ENCODE data around the gene PAX7. TPM values are rescaled to one million over a fixed set of nuclear protein-coding genes. Genes with fewer than 3 reads are reported as not detected.

The PAX7 gene
- total and polyA plus RNA-seq, 2 experiments from 2014 or later: 0.03 TPM; not detected in 1

DNA sequence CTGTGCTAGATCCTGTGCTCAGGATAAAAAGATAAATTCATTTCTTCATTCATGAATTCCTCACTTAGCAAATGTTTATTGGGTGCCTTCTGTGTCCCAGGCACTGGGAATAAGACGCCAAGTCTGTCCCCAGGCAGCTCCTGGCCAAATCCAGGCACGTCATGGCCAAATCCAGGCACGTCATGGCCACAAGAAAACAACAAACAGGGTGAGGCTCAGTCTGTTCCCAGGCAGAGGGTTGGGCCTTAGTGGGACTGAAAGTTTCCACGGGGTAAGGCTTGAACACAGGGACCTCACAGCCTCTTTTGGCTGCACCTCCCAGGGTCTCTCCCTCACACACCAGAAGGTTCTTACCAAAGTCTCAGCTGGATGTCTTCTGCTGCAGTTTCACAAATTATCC lies 95.7 kb downstream of the PAX7 start:
- peaks cover 19% of the 10 kb centered on the region for H3K4me1 ChIP-seq (ENCODE audit: insufficient read depth)
- Mint-ChIP-seq H3K4me3 (no peak overlapping the region), H3K9me3 (no peaks in the 10 kb centered on the region), H3K27ac (no peak overlapping the region), H3K36me3 (ENCODE audit: low read depth) (no peaks in the 10 kb centered on the region; the same call in 2 of the 3 replicates), H3K27me3 (ENCODE audit: insufficient read depth, low read depth, poor library complexity) (peaks cover 24% of the 10 kb centered on the region), H3K4me1 (peaks cover 28% of the 10 kb centered on the region)
- TF ChIP-seq NANOG (IDR thresholded peaks at IDR 0.05; ENCODE audit: borderline replicate concordance) (no peak), POLR2AphosphoS5 (IDR thresholded peaks at IDR 0.05; ENCODE audit: low read depth) (no peak), EZH2phosphoT487 (IDR thresholded peaks at IDR 0.05; ENCODE audit: unreplicated experiment) (no peak), STAT1 (IDR thresholded peaks at IDR 0.05; ENCODE audit: unreplicated experiment) (no peak), ZNF331 (CRISPR knock-in tag; IDR thresholded peaks at IDR 0.05; ENCODE audit: low read depth) (no peak)
- H3K27ac ChIP-seq (ENCODE audit: low read depth): no peak overlapping the region
- no peak overlapping the region for H3K4me3 ChIP-seq
- H3K4me2 ChIP-seq: no peak overlapping the region
- H3K9me2 ChIP-seq (ENCODE audit: insufficient read depth): no peaks in the 10 kb centered on the region; the same call in 1 of the 2 replicates
- no peaks in the 10 kb centered on the region for H3F3A ChIP-seq (replicated peaks; ENCODE audit: low read depth)
- ATAC-seq (no peak), DNase-seq (ENCODE audit: low spot score) (no peak)
- no peaks in the 10 kb centered on the region for H4K20me1 ChIP-seq (replicated peaks; ENCODE audit: insufficient read depth)
- 0 out of 2 replicates have a peak, but pooled peaks cover 5% of the 10 kb centered on the region for H3K27me3 ChIP-seq (ENCODE audit: insufficient read depth)
- H3K79me2 ChIP-seq (replicated peaks; ENCODE audit: insufficient read depth): no peaks in the 10 kb centered on the region
- no peak overlapping the region for H2AFZ ChIP-seq
- no peaks in the 10 kb centered on the region for H3K36me3 ChIP-seq (ENCODE audit: insufficient read depth)

DNA sequence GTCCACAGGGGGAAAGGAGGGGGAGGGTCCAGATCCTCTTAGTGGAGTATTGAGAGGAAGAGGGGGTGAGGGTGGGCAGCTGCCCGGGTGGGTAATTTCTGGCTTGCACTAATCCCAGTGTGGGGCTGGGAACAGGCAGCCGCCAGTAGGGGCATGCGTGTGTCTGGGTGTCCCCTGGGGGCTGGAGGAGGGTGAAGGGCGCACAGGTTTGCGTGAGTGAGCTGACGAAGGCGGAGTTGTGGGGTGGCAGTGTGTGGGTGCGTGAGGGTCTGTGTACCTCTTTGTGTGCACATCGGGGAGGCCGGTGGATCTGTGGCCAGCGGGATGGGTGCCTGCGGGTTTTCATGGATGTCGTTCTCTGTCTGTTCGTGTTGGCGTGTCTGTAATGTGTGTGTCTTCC lies 97.3 kb downstream of the PAX7 start:
- no peaks in the 10 kb centered on the region for H4K20me1 ChIP-seq (replicated peaks; ENCODE audit: insufficient read depth)
- H3K27ac Mint-ChIP-seq: no peak overlapping the region
- H3K9me3 Mint-ChIP-seq: no peaks in the 10 kb centered on the region
- no peaks in the 10 kb centered on the region for H3F3A ChIP-seq (replicated peaks; ENCODE audit: low read depth)
- H3K27me3 Mint-ChIP-seq (ENCODE audit: insufficient read depth, low read depth, poor library complexity): peaks cover 20% of the 10 kb centered on the region
- no peaks in the 10 kb centered on the region; the same call in 2 of the 3 replicates for H3K36me3 Mint-ChIP-seq (ENCODE audit: low read depth)
- H3K4me2 ChIP-seq: no peak overlapping the region
- H3K27me3 ChIP-seq (ENCODE audit: insufficient read depth): no peaks in the 10 kb centered on the region
- no peaks in the 10 kb centered on the region; the same call in 1 of the 2 replicates for H3K9me2 ChIP-seq (ENCODE audit: insufficient read depth)
- no peak overlapping the region for H3K4me3 ChIP-seq
- ATAC-seq (peak; percentile 20; the same call in 2 of the 3 replicates), DNase-seq (ENCODE audit: low spot score) (no peak)
- H2AFZ ChIP-seq: no peak overlapping the region
- no peaks in the 10 kb centered on the region for H3K79me2 ChIP-seq (replicated peaks; ENCODE audit: insufficient read depth)
- H3K4me1 ChIP-seq (ENCODE audit: insufficient read depth): peaks cover 19% of the 10 kb centered on the region
- H3K4me3 Mint-ChIP-seq: no peak overlapping the region
- TF ChIP-seq STAT1 (IDR thresholded peaks at IDR 0.05; ENCODE audit: unreplicated experiment) (no peak), POLR2AphosphoS5 (IDR thresholded peaks at IDR 0.05; ENCODE audit: low read depth) (no peak), REST (IDR thresholded peaks at IDR 0.05; ENCODE audit: unreplicated experiment) (no peak)
- H3K27ac ChIP-seq (ENCODE audit: low read depth): no peak overlapping the region
- no peaks in the 10 kb centered on the region for H3K36me3 ChIP-seq (ENCODE audit: insufficient read depth)
- peaks cover 30% of the 10 kb centered on the region for H3K4me1 Mint-ChIP-seq

- Mint-ChIP-seq H3K27ac (no peak overlapping the region), H3K36me3 (ENCODE audit: low read depth) (no peaks in the 10 kb centered on the region), H3K4me3 (no peak overlapping the region), H3K27me3 (ENCODE audit: insufficient read depth, low read depth, poor library complexity) (peaks cover 19% of the 10 kb centered on the region), H3K4me1 (peaks cover 19% of the 10 kb centered on the region), H3K9me3 (no peaks in the 10 kb centered on the region)
- Histone ChIP-seq H3K36me3 (ENCODE audit: insufficient read depth) (no peaks in the 10 kb centered on the region), H4K20me1 (replicated peaks; ENCODE audit: insufficient read depth) (no peaks in the 10 kb centered on the region), H3K4me1 (ENCODE audit: insufficient read depth) (peaks cover 4% of the 10 kb centered on the region; the same call in 1 of the 2 replicates), H3K4me3 (no peak overlapping the region), H3K27ac (ENCODE audit: low read depth) (no peak overlapping the region), H3K9me2 (ENCODE audit: insufficient read depth) (no peaks in the 10 kb centered on the region), H3K4me2 (no peak overlapping the region), H2AFZ (no peak overlapping the region), H3K27me3 (ENCODE audit: insufficient read depth) (no peaks in the 10 kb centered on the region), H3K79me2 (replicated peaks; ENCODE audit: insufficient read depth) (no peaks in the 10 kb centered on the region), H3F3A (replicated peaks; ENCODE audit: low read depth) (no peaks in the 10 kb centered on the region)
- ATAC-seq (no peak), DNase-seq (ENCODE audit: low spot score) (no peak)
- TF ChIP-seq EZH2 (IDR thresholded peaks at IDR 0.05; ENCODE audit: low read depth, unreplicated experiment) (no peak), POLR2AphosphoS5 (IDR thresholded peaks at IDR 0.05; ENCODE audit: low read depth) (no peak), ZNF114 (CRISPR knock-in tag; IDR thresholded peaks at IDR 0.05) (no peak), JUNB (IDR thresholded peaks at IDR 0.05; ENCODE audit: unreplicated experiment) (no peak), CTCF (conservative IDR thresholded peaks at IDR 0.05; ENCODE audit: low read depth in 2 of 2) (no peak)
- TF ChIP-seq, protein P1, sequence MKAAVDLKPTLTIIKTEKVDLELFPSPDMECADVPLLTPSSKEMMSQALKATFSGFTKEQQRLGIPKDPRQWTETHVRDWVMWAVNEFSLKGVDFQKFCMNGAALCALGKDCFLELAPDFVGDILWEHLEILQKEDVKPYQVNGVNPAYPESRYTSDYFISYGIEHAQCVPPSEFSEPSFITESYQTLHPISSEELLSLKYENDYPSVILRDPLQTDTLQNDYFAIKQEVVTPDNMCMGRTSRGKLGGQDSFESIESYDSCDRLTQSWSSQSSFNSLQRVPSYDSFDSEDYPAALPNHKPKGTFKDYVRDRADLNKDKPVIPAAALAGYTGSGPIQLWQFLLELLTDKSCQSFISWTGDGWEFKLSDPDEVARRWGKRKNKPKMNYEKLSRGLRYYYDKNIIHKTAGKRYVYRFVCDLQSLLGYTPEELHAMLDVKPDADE (IDR thresholded peaks at IDR 0.05): no peak
Measured at GRCh38 chr1:18730321-18730720, 99.7 kb downstream of the PAX7 start.
